ENCODE data around the gene PDE4D.
"Not testable (repeated sequence)": the region's sequence is repeated elsewhere in the genome, so short reads cannot be mapped to it uniquely, and the experiment has no call there.

Gene PDE4D

GRCh38 chr5:59693492-59694309 is 199.8 kb downstream of the PDE4D start:
- peak; percentile 83 for FAIRE-seq

- no peak for FAIRE-seq
These were observed 207.7 kb downstream of the PDE4D start for GRCh38 chr5:59685793-59686192.

GRCh38 chr5:59685191-59685530 is 208.4 kb downstream of the PDE4D start:
- FAIRE-seq: no peak

DNA sequence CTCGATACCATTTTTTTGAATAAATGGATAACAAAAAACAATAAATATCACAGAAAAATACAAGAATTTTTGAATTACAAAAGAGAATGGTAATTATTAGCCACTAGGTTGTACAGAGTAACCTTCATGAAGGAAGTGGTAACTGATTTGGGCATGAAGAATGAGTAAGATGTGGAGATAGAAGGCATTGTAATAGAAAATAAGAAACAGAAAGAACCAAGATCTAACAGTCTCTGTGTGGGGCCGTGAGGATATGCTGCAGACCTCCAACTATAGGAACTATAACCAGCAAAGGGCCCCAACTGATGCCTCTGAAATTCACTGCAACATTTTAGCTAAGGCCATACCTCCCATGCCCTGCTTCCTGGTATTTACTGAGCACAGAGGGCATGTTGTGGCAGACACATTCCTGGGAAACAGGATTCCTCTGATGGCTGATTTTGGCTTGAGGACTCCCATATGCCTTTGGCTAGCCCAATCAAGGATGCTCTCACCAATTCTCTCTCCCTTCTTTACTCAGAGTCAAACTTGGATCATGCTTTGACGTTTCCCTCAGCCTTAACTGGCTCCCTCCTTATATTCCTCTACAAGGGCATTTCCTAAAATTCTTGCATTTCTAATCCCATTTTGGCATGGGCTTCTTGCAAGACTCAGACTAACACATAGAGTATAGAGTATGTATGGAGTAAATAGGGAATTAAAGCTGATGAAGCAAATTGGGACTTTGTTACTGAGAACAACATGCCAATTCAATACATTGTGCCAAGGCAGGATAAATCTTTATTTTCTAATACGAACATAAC is 208.9 kb downstream of the PDE4D start:
- no peak for FAIRE-seq

DNA sequence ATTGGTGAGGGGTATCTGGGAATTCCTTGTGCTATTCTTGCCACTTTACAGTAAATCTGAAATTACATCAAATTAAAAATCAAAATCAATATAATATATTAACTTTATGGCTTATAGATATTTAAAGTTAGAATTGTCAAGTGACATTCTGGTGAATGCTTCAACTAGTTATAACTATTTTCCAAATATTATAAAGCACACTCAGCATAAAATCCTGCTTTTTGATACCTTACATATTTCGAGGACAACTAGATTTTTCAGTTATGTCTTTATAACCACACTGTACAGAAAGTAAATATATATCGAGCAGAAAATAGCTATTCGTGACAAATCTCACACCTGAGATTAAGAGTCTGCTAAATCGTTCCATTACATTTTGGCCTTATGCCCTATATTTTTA is 210.2 kb downstream of the PDE4D start:
- no peak for FAIRE-seq

GRCh38 chr5:59682542-59682941 is 211.0 kb downstream of the PDE4D start:
- FAIRE-seq: no peak

GRCh38 chr5:59678943-59679342 is 214.6 kb downstream of the PDE4D start:
- peak; percentile 66 for FAIRE-seq

DNA sequence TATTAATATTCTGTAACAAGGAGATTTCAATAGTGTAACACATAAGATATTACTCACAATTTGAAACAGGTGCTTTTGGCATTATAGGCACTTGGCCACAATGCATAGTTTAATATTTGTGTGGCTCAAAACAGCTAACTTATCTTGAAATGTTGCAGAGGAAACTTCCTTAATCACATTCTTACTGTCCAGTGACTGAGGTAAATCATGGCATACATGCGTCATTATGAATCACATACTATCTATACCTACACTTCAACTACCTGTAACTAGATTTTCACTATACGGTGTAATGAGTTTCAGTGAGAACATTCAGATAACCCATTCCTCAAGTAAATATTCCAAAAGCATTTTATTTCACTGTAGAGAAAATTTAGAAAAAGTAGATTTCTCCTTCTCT is 218.8 kb downstream of the PDE4D start:
- FAIRE-seq: no peak

DNA sequence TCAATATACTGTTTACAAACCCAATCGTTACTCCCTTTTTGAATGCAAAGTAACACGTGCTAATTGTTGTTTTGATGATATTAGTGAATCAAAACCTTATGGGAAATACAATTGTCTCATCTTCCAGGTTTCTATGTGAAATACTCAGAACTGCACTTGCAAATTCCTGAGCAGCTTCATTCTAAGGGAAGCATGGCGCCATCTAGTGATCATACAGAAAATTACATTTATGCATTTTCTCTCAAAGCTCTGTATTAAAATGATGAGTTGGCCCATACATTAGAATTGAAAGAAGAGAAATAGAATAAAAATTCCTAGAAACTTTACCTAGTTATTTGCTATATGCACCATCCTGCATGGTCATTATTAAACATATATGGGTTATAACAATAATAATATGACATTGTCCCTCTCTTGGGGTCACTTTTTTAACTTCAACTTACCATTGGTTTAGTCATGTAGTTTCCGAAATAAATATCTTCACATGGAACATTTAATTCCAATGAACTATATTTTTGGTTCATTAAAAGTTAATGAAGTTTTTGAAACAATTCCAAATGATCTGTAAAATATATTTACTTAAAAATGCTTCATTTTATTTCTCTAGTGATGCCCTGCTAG is 220.0 kb downstream of the PDE4D start:
- peak; percentile 98 for FAIRE-seq

GRCh38 chr5:59666440-59667068 is 227.0 kb downstream of the PDE4D start:
- no peak for FAIRE-seq

GRCh38 chr5:59665832-59666203 is 227.7 kb downstream of the PDE4D start:
- not testable (repeated sequence) for FAIRE-seq

- no peak for FAIRE-seq
These were observed 228.3 kb downstream of the PDE4D start for GRCh38 chr5:59665086-59665831.

GRCh38 chr5:59661954-59662615 is 231.4 kb downstream of the PDE4D start:
- FAIRE-seq: no peak

DNA sequence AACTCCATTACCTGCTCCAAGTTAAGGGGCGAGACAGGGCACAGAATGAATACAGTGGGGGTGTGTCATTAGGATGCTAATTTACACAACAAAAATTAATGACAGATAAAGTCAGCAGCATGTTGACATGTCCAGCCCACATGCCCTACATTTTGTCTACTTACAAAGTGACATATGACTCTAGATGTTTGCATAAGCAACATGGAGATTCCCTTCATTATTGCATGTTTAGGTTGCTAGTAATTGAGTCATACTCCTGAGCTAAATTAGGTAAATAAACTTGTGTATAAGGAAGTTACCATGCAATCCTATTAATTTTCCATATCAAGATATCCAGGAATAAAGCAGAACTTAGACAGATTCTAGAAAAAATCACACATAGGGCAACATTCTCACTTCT is 232.2 kb downstream of the PDE4D start:
- FAIRE-seq: no peak

GRCh38 chr5:59660737-59661136 is 232.8 kb downstream of the PDE4D start:
- FAIRE-seq: peak; percentile 95

DNA sequence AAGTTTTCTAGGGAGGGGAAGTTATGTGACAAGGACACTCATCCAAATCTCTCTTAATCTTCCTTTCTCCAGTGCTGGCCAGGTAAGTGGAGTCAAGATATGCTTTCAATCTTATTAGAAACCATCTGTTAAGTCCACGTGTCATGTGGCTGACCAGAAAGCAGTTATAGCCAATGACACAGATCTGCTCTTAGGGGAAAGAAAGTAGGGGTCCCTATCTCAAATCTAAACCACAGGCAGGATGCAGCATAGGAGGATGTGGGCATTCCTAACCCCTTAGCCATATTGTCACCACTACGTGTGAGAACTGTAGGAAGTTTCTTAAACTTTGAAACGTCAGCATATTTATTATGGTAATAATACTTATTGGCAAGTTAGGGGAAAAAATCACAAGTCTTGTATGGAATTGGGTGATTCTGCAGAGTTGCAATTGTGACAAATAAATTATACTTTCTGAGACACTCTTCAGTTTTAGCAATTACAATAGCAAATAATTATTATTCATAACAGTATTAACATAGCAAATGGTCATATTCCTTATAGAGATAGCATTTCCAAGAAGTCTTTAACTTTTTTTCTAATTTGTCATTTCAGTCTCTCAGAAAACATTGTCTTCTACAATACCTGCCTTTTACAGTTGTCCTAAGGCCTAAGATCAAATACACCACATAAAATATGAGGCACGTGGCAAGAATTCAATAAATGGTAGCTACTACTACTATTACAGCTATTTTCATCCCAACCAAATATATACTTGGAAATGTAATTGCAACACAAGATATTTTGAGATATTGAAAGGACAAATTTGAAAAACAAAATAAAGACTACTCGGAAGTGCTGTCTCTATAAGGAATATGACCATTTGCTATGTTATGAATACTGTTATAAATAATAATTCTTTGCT is 236.9 kb downstream of the PDE4D start:
- no peak for FAIRE-seq

GRCh38 chr5:59655693-59656309 is 237.7 kb downstream of the PDE4D start:
- FAIRE-seq: no peak

GRCh38 chr5:59654691-59655090 is 238.8 kb downstream of the PDE4D start:
- peak; percentile 66 for FAIRE-seq

DNA sequence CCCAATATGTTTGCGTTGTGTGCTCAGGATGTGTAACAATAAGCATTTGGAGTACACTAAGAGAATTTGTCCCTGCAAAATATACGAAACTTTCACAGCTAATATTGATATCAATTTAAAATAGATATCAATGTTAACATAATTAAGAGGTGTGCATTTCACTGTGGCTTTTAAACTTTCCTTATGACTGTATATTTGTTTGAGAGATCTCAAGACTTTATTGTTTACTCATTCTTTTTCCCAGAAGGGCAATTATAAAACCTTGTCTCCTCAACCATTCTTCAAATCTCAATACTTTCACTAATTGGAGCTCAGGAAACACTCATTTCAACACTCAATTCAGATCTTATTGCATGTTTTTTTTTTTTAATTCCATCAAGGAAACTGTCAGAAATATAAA is 241.1 kb downstream of the PDE4D start:
- no peak for FAIRE-seq

Data from islet of Langerhans (tissue), 1 donor.